HG02870 (cell line): Measurements from ENCODE around the gene PRKD1.
"Not testable (repeated sequence)": the region's sequence is repeated elsewhere in the genome, so short reads cannot be mapped to it uniquely, and the experiment has no call there.

Experiments used
- ATAC-seq: cut with Tn5 transposase; IDR thresholded peaks from one replicate; pipeline ENCODE4 v1.9.1; 2021; ENCODE audit warnings: mild to moderate bottlenecking, moderate library complexity; ENCODE audit not compliant: unreplicated experiment

PRKD1 gene

GRCh38 chr14:29840369-29840892 lies 87.2 kb downstream of the PRKD1 start:
- ATAC-seq = not testable (repeated sequence)

- not testable (repeated sequence) for ATAC-seq
These were observed 88.0 kb downstream of the PRKD1 start for GRCh38 chr14:29839691-29840090.

GRCh38 chr14:29838752-29839151 lies 88.9 kb downstream of the PRKD1 start:
- ATAC-seq = no peak

GRCh38 chr14:29836395-29836794 lies 91.3 kb downstream of the PRKD1 start:
- no peak for ATAC-seq

GRCh38 chr14:29832042-29832441 lies 95.6 kb downstream of the PRKD1 start:
- no peak for ATAC-seq

- ATAC-seq = no peak
These were observed 97.8 kb downstream of the PRKD1 start for GRCh38 chr14:29829851-29830250.

GRCh38 chr14:29823816-29824215 lies 103.8 kb downstream of the PRKD1 start:
- no peak for ATAC-seq

- ATAC-seq = no peak
These were observed 105.3 kb downstream of the PRKD1 start for GRCh38 chr14:29822430-29822709.

- ATAC-seq = no peak
These were observed 105.8 kb downstream of the PRKD1 start for GRCh38 chr14:29821661-29822429.

- no peak for ATAC-seq
These were observed 106.4 kb downstream of the PRKD1 start for GRCh38 chr14:29821242-29821641.

GRCh38 chr14:29820785-29821184 lies 106.9 kb downstream of the PRKD1 start:
- ATAC-seq = no peak

GRCh38 chr14:29817767-29818405 lies 109.8 kb downstream of the PRKD1 start:
- no peak for ATAC-seq

- no peak for ATAC-seq
These were observed 112.5 kb downstream of the PRKD1 start for GRCh38 chr14:29815016-29815674.

GRCh38 chr14:29814156-29815015 lies 113.3 kb downstream of the PRKD1 start:
- ATAC-seq = no peak

GRCh38 chr14:29810682-29811081 lies 117.0 kb downstream of the PRKD1 start:
- no peak for ATAC-seq

- ATAC-seq = no peak
These were observed 117.6 kb downstream of the PRKD1 start for GRCh38 chr14:29810064-29810463.

GRCh38 chr14:29806124-29806517 lies 121.5 kb downstream of the PRKD1 start:
- ATAC-seq = no peak

- no peak for ATAC-seq
These were observed 122.1 kb downstream of the PRKD1 start for GRCh38 chr14:29805415-29806123.

- no peak for ATAC-seq
These were observed 123.0 kb downstream of the PRKD1 start for GRCh38 chr14:29804481-29805266.

GRCh38 chr14:29803045-29803444 lies 124.6 kb downstream of the PRKD1 start:
- no peak for ATAC-seq
